ENCODE results near the gene ATXN10.
"Not testable (repeated sequence)": the region's sequence is repeated elsewhere in the genome, so short reads cannot be mapped to it uniquely, and the experiment has no call there.

- TF ChIP-seq CTCF (IDR thresholded peaks at IDR 0.05; ENCODE audit: low read depth, low read length); POLR2A (IDR thresholded peaks at IDR 0.05; ENCODE audit: extremely low read depth, insufficient read length); MYC (IDR thresholded peaks at IDR 0.05; ENCODE audit: low read depth, low read length): not testable (repeated sequence)
- TF ChIP-seq, protein P1, sequence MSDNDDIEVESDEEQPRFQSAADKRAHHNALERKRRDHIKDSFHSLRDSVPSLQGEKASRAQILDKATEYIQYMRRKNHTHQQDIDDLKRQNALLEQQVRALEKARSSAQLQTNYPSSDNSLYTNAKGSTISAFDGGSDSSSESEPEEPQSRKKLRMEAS (IDR thresholded peaks at IDR 0.05; ENCODE audit: low read depth, low read length), result not testable (repeated sequence)
Observed at GRCh38 chr22:45670363-45670762, 1.3 kb upstream of the ATXN10 start.

Data from NB4 (cell line).